ENCODE measurements around the gene DNAH17.

The DNAH17 gene

DNA sequence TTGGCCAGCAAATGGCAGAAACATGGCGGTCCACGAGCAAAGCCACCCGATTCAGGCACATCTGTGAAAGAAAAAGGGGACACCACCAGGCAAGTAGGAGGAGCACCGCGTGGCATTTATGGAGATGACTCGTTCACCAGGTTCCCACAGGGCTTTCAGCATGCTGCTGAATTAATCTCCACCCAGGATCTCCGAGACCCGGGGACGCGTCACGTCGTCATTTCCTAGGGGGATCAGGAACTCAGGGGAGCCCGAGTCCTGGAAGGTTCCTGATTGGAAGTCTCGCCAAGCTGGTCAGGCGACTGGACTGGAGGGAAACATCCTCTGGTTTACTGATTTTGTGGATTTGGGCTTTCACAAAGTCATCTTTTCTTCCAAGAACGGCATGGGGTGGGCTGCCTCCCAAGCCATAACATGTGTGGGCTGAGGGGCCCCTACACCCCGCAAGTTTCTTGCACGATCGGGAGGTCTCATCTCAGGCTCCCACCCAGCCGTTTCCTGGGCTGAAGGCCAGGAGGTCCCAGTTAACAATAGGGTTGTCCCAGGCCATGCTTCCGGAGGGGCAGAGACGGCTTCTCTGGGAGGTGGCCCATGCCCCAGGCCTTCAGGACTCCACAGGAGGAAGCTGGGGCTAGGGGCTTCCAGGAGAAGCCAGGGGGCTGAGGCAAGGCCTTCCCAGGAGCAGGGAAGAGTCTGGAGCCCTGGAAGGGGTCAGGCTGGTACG lies 645 bp downstream of the DNAH17 start:
- Mint-ChIP-seq H3K9me3 (no peaks in the 10 kb centered on the region), H3K4me3 (no peak overlapping the region), H3K27me3 (ENCODE audit: low read depth) (peaks cover 5% of the 10 kb centered on the region), H3K27ac (peak overlapping the region in 2 of 3 experiments; percentile 22 to 77), H3K4me1 (peaks cover 16% of the 10 kb centered on the region), H3K36me3 (ENCODE audit: low read depth) (no peaks in the 10 kb centered on the region)
- TF ChIP-seq, protein P1, sequence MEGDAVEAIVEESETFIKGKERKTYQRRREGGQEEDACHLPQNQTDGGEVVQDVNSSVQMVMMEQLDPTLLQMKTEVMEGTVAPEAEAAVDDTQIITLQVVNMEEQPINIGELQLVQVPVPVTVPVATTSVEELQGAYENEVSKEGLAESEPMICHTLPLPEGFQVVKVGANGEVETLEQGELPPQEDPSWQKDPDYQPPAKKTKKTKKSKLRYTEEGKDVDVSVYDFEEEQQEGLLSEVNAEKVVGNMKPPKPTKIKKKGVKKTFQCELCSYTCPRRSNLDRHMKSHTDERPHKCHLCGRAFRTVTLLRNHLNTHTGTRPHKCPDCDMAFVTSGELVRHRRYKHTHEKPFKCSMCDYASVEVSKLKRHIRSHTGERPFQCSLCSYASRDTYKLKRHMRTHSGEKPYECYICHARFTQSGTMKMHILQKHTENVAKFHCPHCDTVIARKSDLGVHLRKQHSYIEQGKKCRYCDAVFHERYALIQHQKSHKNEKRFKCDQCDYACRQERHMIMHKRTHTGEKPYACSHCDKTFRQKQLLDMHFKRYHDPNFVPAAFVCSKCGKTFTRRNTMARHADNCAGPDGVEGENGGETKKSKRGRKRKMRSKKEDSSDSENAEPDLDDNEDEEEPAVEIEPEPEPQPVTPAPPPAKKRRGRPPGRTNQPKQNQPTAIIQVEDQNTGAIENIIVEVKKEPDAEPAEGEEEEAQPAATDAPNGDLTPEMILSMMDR (IDR thresholded peaks at IDR 0.05; ENCODE audit: unreplicated experiment in 3 of 3): no peak

DNA sequence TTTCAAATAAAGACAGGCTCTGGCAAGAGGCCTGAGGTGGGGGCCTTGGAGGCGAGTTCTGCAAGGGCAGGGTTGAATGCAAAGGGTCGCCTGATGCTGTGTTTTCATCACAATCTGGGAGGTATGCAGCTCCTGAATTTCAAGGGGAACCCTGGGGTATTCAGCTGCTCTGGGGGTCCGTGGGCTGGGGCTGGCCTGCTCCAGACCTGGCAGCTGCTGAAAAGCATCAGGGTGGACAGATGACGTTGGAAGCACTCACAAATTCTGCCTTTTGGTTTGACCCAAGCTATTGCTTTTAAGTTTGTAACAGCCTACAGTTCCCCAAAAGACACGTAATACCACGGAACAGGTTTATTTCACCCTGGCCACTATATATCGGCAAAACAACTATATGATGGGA lies 1.3 kb downstream of the DNAH17 start:
- Mint-ChIP-seq H3K4me1 (peaks cover 16% of the 10 kb centered on the region), H3K27ac (peak overlapping the region in 2 of 3 experiments; percentile 22 to 77), H3K27me3 (ENCODE audit: low read depth) (peaks cover 5% of the 10 kb centered on the region), H3K36me3 (ENCODE audit: low read depth) (no peaks in the 10 kb centered on the region), H3K9me3 (no peaks in the 10 kb centered on the region), H3K4me3 (no peak overlapping the region)
- TF ChIP-seq, protein P1 (IDR thresholded peaks at IDR 0.05; ENCODE audit: unreplicated experiment in 3 of 3): no peak

DNA sequence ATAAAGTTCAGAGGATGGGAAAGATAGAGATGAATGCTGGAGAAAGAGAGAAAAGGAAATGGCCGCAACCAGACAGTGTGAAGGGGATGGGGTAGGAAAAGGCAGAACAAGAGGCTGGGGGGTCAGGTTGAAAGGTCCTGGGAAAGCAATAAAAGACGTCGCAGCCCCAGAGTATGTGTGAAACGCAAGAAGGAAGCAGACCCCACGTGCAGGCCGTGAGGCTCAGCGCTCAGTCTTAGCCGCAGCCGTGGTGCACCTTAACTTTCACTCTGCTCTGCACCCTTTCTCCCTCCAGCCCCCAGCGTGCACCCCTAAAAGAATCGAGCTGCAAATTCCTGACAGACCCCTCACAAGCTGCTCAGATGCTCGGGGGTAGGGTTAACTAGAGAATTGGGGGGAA lies 1.9 kb downstream of the DNAH17 start:
- Mint-ChIP-seq H3K27ac (peak overlapping the region in 1 of 3 experiments; percentile 22), H3K4me3 (no peak overlapping the region), H3K9me3 (no peaks in the 10 kb centered on the region), H3K36me3 (ENCODE audit: low read depth) (no peaks in the 10 kb centered on the region), H3K27me3 (ENCODE audit: low read depth) (peaks cover 5% of the 10 kb centered on the region), H3K4me1 (peaks cover 16% of the 10 kb centered on the region)
- TF ChIP-seq, protein P1 (IDR thresholded peaks at IDR 0.05; ENCODE audit: unreplicated experiment in 3 of 3): no peak

DNA sequence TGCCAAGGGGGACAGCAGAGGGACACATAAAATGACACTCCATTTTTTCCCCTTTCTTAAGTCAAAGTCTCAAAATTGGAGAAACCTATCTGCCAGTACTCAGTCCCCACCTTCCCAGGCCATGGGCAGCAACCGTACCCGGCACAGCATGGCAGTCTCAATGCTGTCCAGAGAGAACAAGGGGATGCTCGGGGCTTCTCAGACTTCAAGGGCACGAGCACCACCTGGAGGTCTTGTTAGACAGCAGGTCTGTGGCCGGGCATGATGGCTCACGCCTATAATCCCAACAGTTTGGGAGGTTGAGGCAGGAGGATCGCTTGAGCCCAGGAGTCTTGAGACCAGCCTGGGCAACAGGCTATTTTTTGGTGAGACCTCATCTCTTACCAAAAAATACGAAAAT lies 3.2 kb downstream of the DNAH17 start:
- Mint-ChIP-seq H3K4me1 (peaks cover 16% of the 10 kb centered on the region), H3K36me3 (ENCODE audit: low read depth) (no peaks in the 10 kb centered on the region), H3K27ac (no peak overlapping the region), H3K27me3 (ENCODE audit: low read depth) (peaks cover 11% of the 10 kb centered on the region), H3K4me3 (no peak overlapping the region), H3K9me3 (no peaks in the 10 kb centered on the region)
- TF ChIP-seq, protein P1 (IDR thresholded peaks at IDR 0.05; ENCODE audit: unreplicated experiment in 3 of 3): no peak

DNA sequence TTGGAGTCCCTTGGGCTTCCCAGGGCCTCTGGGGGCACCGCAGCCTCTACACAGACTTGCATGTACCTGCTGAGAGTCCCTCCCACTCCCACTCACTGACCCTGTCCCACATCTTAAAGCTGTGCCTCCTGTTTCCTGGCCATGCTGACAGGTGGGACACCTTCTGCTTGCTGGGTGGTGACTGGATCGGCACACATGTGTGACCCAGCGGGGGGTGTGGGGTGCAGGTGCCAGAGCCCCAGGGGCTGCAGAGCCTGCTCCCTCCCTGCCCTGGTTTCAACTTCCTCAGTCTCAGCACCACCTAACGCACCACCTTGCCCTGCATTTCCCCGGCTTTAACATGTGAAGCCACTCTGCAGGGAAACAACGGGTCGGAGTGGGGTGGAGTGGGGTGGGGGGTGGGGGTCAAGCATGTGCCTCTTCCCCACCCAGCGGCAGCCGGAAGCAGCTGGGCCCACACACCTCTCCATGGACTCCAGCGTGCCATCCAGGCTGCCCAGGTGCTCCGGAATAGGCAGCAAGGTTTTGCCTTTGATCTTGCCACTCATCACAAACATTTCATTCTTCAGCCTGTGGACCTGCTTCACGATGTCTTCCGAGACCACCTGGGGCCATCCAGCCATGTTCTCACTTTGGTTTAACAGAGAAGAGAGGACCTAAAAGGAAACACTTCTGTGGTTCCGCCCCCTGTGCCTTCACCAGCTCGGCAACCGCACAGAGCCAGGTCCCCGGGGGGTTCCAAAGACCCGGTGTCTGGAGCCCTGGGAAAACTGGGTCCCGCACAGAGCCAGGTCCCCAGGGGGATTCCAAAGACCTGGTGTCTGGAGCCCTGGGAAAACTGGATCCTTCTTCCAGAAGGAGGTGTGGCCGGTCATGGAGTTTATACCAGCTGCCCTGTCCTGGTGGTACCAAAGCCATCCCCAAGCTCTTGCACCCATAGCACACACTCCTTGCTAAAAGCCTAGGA lies 4.7 kb downstream of the DNAH17 start:
- Mint-ChIP-seq H3K36me3 (ENCODE audit: low read depth) (no peaks in the 10 kb centered on the region), H3K4me1 (peaks cover 16% of the 10 kb centered on the region), H3K4me3 (no peak overlapping the region), H3K9me3 (no peaks in the 10 kb centered on the region), H3K27ac (no peak overlapping the region), H3K27me3 (ENCODE audit: low read depth) (peaks cover 19% of the 10 kb centered on the region)
- TF ChIP-seq, protein P1 (IDR thresholded peaks at IDR 0.05; ENCODE audit: unreplicated experiment in 3 of 3): no peak
